GM06990 (cell line): ENCODE data around the gene FUT1.
A peak's percentile ranks its signal among the peaks of the same experiment; 100 is the strongest.

Source experiments
- DNase-seq: peaks from one replicate; pipeline ENCODE4 v3.0.0-alpha.2; 2011; ENCODE audit not compliant: insufficient read length; ENCODE audit errors: extremely low read depth
- H3K27me3 ChIP-seq: replicated peaks from 2 replicates; pipeline ENCODE4 v1.6.0; 2011; ENCODE audit warnings: low read length; ENCODE audit not compliant: control insufficient read depth, insufficient read depth
- H3K36me3 ChIP-seq: 2 replicates; pipeline ENCODE4 v1.5.1; 2011; ENCODE audit warnings: low read length; ENCODE audit not compliant: control insufficient read depth, insufficient read depth
- H3K4me3 ChIP-seq: replicated peaks from 2 replicates; pipeline ENCODE4 v1.5.1; 2011; ENCODE audit warnings: low read depth, mild to moderate bottlenecking, control low read depth, low read length
- TF ChIP-seq, protein P1 (sequence below): IDR thresholded peaks from 2 replicates; pipeline ENCODE4 v1.5.1; 2011; ENCODE audit warnings: low read length, control low read depth, mild to moderate bottlenecking, inconsistent platforms; ENCODE audit not compliant: insufficient read depth, poor library complexity, severe bottlenecking

Gene FUT1

DNA sequence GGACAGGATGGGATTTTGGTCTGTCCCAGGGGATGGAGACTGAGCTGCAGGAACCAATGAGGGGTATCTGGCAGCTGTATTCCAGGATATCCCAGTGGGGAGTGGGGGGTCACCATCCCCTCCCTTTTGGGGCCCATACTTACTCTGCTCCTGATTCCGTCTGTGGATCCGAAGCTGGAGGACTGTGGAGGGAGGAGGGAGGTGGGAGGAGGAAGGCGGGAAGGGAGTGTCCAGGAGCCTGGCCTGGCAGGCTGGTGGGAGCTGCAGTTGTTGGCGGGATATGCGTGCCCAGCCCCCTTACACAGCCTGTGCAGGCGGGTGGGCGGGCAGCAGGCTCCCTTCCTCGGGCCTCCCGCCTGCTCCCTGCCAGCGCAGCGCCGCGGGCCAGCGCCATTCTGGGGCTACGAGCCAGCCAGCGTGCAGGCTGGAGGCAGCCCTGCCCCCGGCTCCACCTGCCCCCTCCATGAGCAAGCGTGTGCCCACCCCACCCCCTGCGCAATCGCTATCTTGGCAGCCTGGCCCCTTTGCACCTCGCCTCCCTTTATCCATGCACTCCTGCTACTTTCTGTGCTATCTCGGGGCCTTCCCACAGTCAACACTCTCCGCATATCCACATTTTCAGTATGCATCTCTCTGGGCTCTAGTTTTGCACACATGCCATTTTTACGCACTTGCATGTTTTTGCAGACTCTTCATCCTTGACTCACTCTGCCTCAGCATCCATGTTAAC is 35.7 kb downstream of the FUT1 start:
- no peaks in the 10 kb centered on the region for H3K27me3 ChIP-seq
- TF ChIP-seq, protein P1, sequence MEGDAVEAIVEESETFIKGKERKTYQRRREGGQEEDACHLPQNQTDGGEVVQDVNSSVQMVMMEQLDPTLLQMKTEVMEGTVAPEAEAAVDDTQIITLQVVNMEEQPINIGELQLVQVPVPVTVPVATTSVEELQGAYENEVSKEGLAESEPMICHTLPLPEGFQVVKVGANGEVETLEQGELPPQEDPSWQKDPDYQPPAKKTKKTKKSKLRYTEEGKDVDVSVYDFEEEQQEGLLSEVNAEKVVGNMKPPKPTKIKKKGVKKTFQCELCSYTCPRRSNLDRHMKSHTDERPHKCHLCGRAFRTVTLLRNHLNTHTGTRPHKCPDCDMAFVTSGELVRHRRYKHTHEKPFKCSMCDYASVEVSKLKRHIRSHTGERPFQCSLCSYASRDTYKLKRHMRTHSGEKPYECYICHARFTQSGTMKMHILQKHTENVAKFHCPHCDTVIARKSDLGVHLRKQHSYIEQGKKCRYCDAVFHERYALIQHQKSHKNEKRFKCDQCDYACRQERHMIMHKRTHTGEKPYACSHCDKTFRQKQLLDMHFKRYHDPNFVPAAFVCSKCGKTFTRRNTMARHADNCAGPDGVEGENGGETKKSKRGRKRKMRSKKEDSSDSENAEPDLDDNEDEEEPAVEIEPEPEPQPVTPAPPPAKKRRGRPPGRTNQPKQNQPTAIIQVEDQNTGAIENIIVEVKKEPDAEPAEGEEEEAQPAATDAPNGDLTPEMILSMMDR, result no peak
- DNase-seq, result no peak
- H3K36me3 ChIP-seq, result no peaks in the 10 kb centered on the region
- no peak overlapping the region for H3K4me3 ChIP-seq

DNA sequence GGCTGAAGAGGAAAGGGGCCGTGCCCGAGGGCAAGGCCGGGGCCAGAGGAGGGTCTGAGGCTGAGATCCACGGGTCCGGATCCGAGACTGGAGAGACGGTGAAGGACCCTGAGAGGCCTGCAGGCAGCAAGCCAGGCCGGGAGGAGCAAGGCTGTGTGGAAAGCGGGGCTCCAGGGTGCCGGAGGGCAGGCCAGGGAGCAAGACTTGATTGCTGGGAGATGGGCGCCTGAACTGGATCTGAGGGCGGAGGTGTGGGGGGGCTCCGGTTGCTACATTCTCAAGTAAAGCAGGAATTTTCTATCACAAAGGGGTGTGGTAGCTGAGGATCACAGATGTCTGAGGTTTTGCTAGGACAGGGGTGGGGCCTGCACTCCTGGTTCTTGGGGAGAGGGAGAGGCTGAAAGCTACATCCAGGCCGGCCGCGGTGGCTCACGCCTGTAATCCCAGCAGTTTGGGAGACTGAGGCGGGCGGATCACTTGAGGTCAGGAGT is 36.7 kb downstream of the FUT1 start:
- DNase-seq, result no peak
- H3K36me3 ChIP-seq, result no peaks in the 10 kb centered on the region
- H3K27me3 ChIP-seq, result no peaks in the 10 kb centered on the region
- TF ChIP-seq, protein P1, result no peak
- no peak overlapping the region for H3K4me3 ChIP-seq

DNA sequence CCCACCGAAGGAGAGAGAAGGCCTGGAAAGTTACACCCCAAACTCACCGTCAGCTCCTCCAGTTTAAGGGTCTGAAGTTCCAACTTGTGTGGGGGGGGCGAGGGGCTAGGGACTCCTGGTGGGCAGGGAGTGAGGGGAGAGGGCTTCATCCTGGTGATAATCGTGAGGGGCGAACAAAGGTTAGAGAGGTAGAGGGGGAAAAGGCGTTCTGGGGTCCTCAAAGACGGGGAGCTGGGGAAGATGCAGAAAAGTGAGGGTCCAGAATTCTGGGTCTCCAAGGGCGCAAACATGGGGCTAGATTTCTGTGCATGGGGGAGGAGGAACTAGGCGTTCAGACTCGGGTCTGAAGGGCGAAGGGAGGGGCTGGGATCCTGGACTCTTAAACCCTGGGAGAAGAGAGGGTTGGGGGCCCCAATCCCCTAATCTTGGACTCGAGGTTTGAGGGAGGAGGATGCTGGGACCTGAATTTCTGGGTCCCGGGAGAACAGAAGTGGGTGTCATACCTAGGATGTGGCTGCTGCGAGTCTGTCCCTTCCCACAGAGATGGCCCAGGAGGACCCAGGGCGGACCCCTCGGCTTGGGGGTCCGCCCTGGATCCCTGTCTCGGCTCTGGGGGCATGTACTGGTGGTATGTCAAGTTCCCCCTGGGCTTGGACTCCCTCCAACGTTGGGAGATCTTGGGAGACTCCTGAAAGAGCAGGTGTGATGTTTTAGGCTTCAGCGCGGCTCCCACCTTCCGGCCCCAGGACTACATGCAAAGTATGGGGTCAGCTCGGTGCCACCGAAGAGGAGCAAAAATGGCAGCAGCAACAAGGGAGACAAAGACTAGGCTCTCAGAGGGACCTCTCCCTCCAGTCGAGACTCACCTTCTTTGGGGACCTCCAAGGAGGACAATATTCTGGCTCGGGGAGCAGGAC is 37.4 kb downstream of the FUT1 start:
- Histone ChIP-seq H3K36me3 (no peaks in the 10 kb centered on the region), H3K4me3 (peak overlapping the region; percentile 70), H3K27me3 (no peaks in the 10 kb centered on the region)
- no peak for DNase-seq
- TF ChIP-seq, protein P1, result no peak

DNA sequence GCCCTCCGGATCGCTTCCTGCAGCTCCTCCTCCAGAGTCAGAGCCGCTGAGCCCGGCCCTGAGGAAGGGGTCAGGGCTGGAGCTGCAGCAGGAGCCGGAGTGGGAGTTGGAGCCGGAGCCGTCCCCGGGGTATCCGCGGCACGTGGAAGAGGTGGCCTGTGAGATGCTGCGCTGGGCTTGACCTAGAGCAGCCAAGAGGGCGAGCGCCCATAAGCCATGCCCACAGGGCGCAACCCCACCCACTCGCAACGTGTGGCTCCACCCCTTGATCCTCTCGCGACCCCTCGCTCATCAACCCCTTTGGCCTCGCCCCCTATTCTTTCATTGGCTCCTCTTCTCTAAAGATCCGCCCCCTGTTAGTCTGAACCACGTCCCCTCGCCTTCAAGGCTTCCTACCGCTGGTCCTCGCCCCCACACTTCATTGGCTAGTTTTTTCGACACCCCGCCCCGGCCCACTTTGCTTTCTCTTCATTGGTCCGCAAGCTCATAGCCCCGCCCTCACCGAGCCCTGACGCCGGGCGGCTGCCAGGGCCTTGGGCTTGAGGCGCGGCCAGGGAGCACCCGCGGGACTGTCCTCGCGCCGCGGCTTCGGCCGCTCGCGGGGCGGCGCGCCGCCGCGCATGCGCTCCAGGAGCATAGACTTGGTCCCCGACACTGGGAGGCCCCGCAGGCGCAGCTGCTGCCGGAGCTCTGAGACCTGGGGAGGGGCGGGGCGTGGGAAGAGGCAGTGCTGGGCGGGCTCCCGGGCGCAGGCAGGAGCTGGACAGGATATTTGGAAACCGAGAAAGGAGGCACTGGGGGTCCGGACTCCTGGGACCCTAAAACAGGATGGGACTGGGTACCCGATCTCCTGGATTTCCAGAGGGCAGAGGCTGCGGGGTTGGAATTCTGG is 38.3 kb downstream of the FUT1 start:
- Histone ChIP-seq H3K4me3 (peak overlapping the region; percentile 87), H3K27me3 (no peaks in the 10 kb centered on the region), H3K36me3 (no peaks in the 10 kb centered on the region)
- peak; percentile 100 for DNase-seq
- TF ChIP-seq, protein P1, result peak; percentile 0

DNA sequence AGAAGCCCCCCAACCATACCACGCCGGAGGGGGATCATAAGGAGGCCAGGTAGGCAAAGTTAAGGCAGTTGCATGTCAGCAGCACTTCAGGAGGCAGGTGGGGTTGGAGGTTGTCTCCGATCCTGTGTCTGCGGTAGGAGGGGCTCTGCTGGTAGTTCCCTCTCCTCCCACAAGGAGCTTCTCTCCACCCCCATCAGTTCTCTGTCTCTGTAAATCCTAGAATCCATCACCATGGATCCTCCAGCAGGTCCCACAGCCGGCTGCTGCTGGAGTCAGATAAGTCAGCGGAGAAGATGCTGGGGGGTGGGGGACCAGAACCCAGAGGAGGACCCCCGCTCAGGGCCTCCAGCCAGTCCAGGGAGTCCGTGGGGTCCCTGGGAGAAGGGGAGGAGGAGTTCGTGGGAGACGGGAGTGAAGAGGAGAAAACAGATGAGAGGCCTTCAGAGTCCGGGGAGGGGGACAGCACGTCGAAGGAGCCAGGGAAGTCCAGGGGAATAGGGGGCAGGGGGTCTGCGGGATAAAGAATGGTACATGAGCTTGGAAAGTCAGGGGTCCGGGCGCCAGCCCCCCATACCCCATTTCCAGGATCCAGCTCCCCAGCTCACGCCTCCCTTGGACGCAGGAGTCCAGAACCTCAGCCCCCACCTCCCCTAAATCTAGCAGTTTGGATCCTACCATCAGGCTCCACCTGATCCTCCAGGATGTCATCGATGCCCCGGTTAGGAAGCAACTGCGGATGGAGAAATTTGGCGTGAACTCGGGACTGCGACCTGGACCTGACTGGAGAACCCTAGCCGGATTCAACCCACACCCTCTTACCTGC is 39.2 kb downstream of the FUT1 start:
- TF ChIP-seq, protein P1, result no peak
- Histone ChIP-seq H3K4me3 (peak overlapping the region; percentile 87), H3K27me3 (no peaks in the 10 kb centered on the region), H3K36me3 (no peaks in the 10 kb centered on the region)
- no peak for DNase-seq
